ENCODE measurements around the gene GPX2.
A peak's percentile ranks its signal among the peaks of the same experiment; 100 is the strongest.

Gene GPX2

GRCh38 chr14:64942531-64943111 is at the start of gene GPX2:
TSS of gene GPX2 (minus strand) at chr14:64942745. CDS start at chr14:64942726, 19 bp downstream.
- DNase-seq (ENCODE audit: low spot score): no peak

DNA sequence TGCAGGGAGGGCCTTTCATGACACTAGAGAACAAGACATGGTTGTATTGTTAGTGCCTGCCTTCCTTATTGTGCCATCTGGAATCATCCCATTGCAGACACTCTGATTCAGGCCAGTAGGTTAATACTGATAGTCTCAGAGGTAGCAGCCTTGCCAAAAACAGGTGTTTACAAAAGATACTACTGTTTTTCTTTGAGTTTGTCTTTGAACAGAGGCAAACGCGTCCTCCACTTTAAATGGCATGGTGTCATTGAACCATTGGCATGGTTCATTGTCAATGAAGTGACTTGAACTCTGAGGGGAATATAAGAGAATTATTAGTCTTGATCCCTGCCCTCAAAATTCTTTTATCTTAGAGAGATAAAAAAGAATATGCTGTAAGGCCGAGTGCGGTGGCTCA is 48.4 kb upstream of the GPX2 start:
- no peak for DNase-seq (ENCODE audit: low spot score)

DNA sequence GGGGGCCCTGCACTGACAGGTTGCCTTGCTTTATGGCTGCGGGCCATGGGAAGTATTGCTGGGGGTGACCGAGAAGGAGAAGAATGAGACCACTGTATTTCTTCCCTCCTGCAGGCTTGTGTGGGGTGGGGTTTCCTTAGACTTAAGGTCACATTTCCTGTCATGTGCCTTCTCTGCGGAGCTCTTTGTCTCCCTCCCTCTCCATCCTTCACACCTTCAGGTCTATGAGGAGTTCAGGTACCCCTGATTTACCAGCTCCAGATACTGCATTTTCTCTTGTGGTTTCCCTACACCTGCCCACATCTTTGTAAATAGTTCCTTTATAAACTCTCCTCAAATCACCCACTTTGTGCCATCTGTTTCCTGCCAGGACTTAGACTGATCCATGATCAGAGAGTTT is 47.8 kb upstream of the GPX2 start:
- DNase-seq (ENCODE audit: low spot score): no peak

DNA sequence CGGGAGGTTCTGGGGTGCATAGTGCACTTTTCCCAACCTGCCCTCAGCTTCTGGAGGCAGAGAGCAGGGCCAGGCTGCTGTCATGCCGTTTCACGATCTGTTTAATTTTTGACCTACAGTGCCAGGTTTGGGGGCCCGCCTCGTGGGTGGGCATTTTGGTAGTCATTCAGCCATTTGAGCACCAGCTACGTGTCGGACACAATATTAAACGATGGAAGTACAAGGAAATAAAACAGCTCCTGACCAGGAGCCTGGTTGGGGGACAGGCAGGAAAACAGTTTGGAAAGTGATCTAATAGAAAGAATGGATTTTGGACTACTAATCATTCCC is 44.9 kb upstream of the GPX2 start:
- no peak for DNase-seq (ENCODE audit: low spot score)

GRCh38 chr14:64986648-64987437 is 44.3 kb upstream of the GPX2 start, which contains the start of gene FNTB:
TSS of gene FNTB (plus strand) at chr14:64986895. CDS start at chr14:64986954, 59 bp downstream.
- DNase-seq (ENCODE audit: low spot score): peak; percentile 95

- peak; percentile 54 for DNase-seq (ENCODE audit: low spot score)
Observed at GRCh38 chr14:64983439-64984310, 41.1 kb upstream of the GPX2 start.

DNA sequence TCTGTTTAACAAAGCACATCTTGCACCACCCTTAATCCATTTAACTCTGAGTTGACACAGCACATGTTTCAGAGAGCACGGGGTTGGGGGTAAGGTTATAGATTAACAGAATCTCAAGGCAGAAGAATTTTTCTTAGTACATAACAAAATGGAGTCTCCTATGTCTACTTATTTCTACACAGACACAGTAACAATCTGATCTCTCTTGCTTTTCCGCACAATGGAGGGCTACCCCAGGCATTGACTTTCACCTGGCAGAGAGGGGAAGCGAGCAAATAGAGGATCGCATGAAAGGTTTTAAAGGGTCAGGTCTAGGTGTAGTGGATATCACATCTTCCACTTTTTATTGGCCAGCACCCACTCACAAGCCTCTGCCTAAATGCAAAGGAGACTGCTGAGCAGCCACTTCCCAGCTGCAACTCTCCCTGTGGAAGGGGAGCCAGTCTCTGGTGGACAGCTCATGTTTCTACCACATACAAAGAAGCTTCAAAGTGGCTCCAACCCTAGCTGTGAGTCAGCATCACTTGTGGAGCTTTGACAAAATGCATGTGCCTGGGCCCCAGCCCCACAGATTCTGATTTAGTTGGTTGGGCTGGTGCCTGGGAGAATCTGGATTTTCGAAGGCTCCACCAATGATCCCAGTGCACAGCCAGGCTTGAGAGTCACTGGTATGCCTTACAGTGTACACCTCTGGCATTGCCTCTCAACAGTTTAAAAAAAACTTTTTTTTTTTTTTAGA is 37.0 kb upstream of the GPX2 start:
- no peak for DNase-seq (ENCODE audit: low spot score)

DNA sequence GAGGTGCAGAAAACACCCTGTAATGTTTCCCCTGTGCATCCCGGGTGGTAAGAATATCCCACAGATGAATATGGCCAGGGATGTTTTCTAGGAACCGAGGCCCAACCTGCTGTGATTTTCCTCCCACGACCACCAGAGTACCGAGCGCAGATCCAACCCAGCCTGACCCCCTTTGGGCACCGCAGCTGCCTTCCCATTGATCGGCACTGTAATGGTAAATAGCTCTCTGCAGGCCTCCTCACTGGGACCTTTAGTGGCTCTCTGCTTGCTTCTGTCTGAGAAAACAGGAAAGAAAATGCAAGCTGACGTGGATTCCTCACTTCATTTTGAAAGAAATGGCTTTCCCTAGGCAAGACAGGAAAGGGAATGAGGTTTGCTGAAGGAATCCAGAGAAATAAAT is 32.0 kb upstream of the GPX2 start:
- DNase-seq (ENCODE audit: low spot score): no peak

DNA sequence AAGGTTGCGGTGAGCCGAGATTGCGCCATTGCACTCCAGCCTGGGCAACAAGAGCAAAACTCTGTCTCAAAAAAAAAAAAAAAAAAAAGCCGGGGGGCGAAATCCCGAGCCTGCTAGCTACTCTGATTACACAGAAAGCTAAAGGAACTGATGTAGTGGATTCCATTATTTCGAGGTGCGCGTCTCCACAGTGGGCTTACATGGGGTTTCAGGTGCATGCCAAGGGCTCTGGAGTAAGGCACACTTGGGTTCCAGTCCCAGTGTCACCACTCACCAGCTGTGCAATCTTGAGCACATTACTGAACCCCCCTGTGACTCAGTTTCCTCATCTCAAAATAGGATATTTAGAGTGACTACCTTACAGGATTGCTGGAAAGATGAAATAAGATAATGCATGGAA is 31.3 kb upstream of the GPX2 start:
- no peak for DNase-seq (ENCODE audit: low spot score)

DNA sequence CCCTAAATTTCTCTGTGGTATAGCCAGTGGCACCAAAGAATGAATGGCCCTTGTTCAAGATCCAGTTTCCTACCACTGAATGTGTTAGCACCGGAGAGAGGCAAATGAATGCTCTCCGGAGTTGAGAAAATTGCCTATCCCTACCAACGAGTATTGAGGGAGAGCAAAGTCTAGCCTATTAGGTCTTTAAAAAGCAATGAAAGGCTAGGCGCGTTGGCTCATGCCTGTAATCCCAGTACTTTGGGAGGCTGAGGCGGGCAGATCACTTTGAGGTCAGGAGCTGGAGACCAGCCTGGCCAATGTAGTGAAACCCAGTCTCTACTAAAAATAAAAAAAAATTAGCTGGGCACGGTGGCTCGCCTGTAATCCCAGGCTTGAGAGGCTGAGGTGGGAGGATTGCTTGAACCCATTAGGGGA is 30.5 kb upstream of the GPX2 start:
- DNase-seq (ENCODE audit: low spot score): no peak

- peak; percentile 66 for DNase-seq (ENCODE audit: low spot score)
Observed at GRCh38 chr14:64971943-64972791, 29.6 kb upstream of the GPX2 start, which contains the start of gene RAB15. TSS of gene RAB15 (minus strand) at chr14:64972336. CDS start at chr14:64972076, 260 bp downstream.

GRCh38 chr14:64971491-64971942 is 29.0 kb upstream of the GPX2 start:
- DNase-seq (ENCODE audit: low spot score): no peak

GRCh38 chr14:64970776-64971477 is 28.4 kb upstream of the GPX2 start:
- peak; percentile 30 for DNase-seq (ENCODE audit: low spot score)

DNA sequence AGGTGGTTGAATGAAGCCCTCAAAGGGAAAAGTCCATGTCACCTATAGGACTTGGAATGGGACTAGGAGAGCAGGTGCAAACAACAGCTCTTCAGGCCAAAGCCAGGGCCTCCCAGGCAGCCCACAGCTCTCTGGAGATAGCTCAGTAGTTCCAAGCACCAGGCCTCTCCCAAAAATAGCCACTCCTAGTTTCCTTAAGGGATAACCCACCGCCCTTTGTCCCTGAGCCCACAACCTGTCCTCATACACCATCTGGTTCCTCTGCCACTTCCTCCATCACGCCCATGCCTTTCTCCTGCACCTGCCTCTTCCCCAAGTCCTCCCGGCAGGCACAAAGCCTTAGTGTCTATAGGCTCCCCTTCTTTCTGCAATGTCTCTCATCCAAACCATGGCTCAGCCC is 27.5 kb upstream of the GPX2 start:
- DNase-seq (ENCODE audit: low spot score): no peak

DNA sequence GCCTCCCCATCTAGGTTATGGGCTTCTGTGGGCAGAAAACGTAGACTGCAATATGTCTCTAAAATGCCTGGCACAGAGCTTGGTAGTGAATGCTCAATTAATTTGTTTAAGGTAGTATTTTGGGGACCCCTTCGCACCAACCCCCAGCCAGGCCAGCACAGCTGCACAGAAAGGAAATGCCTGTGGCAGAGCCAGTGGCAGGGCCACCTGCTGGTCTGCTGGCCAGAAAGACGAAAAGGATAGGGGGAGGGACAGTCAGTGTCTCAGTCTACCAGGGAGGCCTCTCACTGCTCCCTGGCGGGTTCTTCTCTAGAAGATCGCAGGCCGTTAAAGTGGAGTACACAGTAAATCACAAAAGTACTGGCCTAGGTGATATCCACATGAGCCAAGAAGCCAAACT is 26.1 kb upstream of the GPX2 start:
- DNase-seq (ENCODE audit: low spot score): no peak

DNA sequence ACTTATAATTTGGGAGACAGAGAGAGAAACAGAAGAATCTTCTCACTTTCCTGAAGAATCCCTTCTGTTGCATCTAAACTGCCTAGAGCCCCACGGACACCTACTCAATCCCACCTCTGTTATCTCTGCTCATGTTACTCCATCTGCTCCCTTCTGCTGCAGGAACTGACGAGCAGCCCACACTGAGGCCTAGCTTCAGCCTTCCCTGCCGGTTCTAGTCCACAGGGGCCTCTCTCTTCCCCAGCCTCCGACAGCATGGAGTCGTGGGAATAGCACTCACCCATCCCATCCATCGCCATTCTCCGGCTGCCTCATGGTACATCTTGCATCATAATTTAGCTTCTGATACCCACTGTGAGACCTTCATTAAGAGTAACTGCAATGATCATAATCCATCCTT is 25.6 kb upstream of the GPX2 start:
- no peak for DNase-seq (ENCODE audit: low spot score)

GRCh38 chr14:64966976-64967375 is 24.4 kb upstream of the GPX2 start:
- no peak for DNase-seq (ENCODE audit: low spot score)

DNA sequence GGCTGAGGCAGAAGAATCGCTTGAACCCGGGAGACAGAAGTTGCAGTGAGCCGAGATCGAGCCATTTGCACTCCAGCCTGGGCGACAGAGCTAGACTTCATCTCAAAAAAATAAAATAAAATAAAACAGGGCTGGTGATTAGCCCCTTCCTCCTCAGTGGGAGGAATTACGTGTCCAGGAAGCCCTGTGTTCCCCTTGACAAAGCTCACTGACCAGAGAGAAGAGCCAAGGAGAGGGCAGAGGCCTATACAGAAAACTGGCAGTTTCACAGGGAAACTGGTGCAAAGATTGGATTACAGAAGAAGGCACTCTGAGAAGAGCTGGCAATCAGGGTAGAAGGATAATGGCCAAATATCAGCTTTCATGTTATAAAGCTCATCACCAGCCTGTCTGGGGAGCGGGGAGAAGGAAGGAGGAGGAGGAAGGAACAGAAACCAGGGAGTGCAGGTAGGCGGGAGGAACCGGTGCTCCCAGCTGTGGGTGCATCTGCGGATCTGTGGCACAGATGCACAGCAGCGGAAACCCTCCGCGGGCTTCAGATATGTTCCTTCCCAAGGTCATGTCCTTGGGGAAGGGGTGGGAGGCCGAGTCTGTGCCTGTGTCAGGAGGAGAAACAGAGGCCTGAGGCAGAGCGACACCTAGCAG is 22.9 kb upstream of the GPX2 start:
- no peak for DNase-seq (ENCODE audit: low spot score)

DNA sequence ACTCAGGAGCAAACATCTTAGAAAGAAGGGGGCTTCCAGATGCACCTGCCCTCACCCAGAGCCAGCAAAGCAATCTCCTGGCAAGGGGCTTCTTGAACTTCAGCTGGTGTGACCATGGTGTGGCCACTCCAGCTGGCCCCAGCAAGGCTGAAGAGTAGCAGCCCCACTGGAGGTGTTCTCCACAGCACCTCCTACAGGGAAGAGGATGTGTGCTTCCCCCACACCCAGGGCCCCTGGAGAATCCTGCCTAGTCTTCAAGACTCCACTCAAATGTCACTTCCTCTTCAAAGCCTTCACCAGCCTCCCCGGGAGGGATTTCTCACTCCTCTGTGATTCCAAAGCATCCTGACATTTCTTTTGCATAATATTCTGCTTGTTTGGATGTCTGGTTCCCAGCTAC is 21.1 kb upstream of the GPX2 start:
- DNase-seq (ENCODE audit: low spot score): no peak

GRCh38 chr14:64960762-64961276 is 18.3 kb upstream of the GPX2 start:
- DNase-seq (ENCODE audit: low spot score): no peak

Measured in hepatic stellate cell (primary cell).